ENCODE measurements around the gene ATP5MG.
"Not testable (repeated sequence)": the region's sequence is repeated elsewhere in the genome, so short reads cannot be mapped to it uniquely, and the experiment has no call there.

ATP5MG gene

DNA sequence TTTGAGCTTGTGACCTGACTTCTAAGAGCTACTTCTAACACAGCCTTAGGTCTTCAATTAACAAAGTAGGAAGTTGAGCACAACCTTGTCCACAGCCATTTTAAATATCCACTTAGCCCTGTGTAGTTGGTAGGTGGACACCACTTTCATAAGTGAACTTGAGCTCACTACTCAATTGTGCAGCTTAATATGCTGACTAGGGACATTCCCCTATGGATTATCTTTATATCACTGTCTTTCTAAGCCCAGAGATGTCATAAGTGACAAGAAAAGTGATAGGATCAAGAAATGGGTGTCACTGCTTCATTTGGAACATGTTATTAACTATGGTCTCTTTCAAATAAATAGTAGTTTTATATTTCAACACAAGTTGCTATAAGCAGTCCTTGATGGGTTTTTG is 4.0 kb upstream of the ATP5MG start:
- H3K4me2 ChIP-seq (ENCODE audit: low read depth, low read length) = no peak overlapping the region
- no peaks in the 10 kb centered on the region for H3K36me3 ChIP-seq (replicated peaks; ENCODE audit: insufficient read depth, low read length)
- no peaks in the 10 kb centered on the region for H3K9me3 ChIP-seq (replicated peaks; ENCODE audit: insufficient read depth, low read length)
- no peaks in the 10 kb centered on the region for H3K27me3 ChIP-seq (replicated peaks; ENCODE audit: insufficient read depth, low read length)
- no peak overlapping the region for H3K4me3 ChIP-seq (ENCODE audit: low read length)
- H4K20me1 ChIP-seq (ENCODE audit: insufficient read depth, low read length) = no peaks in the 10 kb centered on the region
- H3K9me2 ChIP-seq (replicated peaks; ENCODE audit: insufficient read depth, low read length) = no peaks in the 10 kb centered on the region
- no peak overlapping the region for H2AFZ ChIP-seq (ENCODE audit: low read length)
- peaks cover 25% of the 10 kb centered on the region for H3K79me2 ChIP-seq (ENCODE audit: low read length)
- peaks cover 46% of the 10 kb centered on the region for H3F3A ChIP-seq (ENCODE audit: insufficient read depth, low read length)
- no peak overlapping the region for H3K9ac ChIP-seq (ENCODE audit: low read length)
- peak overlapping the region; percentile 89; the same call in 1 of the 2 replicates for H3K27ac ChIP-seq (ENCODE audit: low read length)
- peaks cover 50% of the 10 kb centered on the region for H3K4me1 ChIP-seq (ENCODE audit: low read length)
- TF ChIP-seq CTCF (IDR thresholded peaks at IDR 0.05; ENCODE audit: low read length) (no peak), EZH2 (optimal IDR thresholded peaks at IDR 0.05; ENCODE audit: low read depth, low read length) (no peak), EZH2phosphoT487 (IDR thresholded peaks at IDR 0.05; ENCODE audit: low read length) (no peak)
- DNase-seq = no peak

GRCh38 chr11:118398791-118399559 is 2.4 kb upstream of the ATP5MG start:
- peaks cover 46% of the 10 kb centered on the region for H3F3A ChIP-seq (ENCODE audit: insufficient read depth, low read length)
- peak overlapping the region; percentile 89 for H3K27ac ChIP-seq (ENCODE audit: low read length)
- H3K4me1 ChIP-seq (ENCODE audit: low read length) = peaks cover 53% of the 10 kb centered on the region
- H4K20me1 ChIP-seq (ENCODE audit: insufficient read depth, low read length) = peaks cover 3% of the 10 kb centered on the region; the same call in 1 of the 2 replicates
- H3K9ac ChIP-seq (ENCODE audit: low read length) = peak overlapping the region; percentile 64
- peak overlapping the region; percentile 30 for H3K4me3 ChIP-seq (ENCODE audit: low read length)
- H3K4me2 ChIP-seq (ENCODE audit: low read depth, low read length) = peak overlapping the region; percentile 68
- H3K36me3 ChIP-seq (replicated peaks; ENCODE audit: insufficient read depth, low read length) = no peaks in the 10 kb centered on the region
- DNase-seq = peak; percentile 83
- H3K9me3 ChIP-seq (replicated peaks; ENCODE audit: insufficient read depth, low read length) = no peaks in the 10 kb centered on the region
- TF ChIP-seq EZH2phosphoT487 (IDR thresholded peaks at IDR 0.05; ENCODE audit: low read length) (no peak), EZH2 (optimal IDR thresholded peaks at IDR 0.05; ENCODE audit: low read depth, low read length) (no peak), CTCF (IDR thresholded peaks at IDR 0.05; ENCODE audit: low read length) (no peak)
- H2AFZ ChIP-seq (ENCODE audit: low read length) = 0 out of 2 replicates have a peak overlapping the region, but pooled peaks have one; percentile 3
- no peaks in the 10 kb centered on the region for H3K9me2 ChIP-seq (replicated peaks; ENCODE audit: insufficient read depth, low read length)
- H3K79me2 ChIP-seq (ENCODE audit: low read length) = peaks cover 40% of the 10 kb centered on the region
- H3K27me3 ChIP-seq (replicated peaks; ENCODE audit: insufficient read depth, low read length) = no peaks in the 10 kb centered on the region

- H3K9me2 ChIP-seq (replicated peaks; ENCODE audit: insufficient read depth, low read length) = no peaks in the 10 kb centered on the region
- peak overlapping the region; percentile 81 for H3K4me2 ChIP-seq (ENCODE audit: low read depth, low read length)
- TF ChIP-seq CTCF (IDR thresholded peaks at IDR 0.05; ENCODE audit: low read length) (peak; percentile 12; the same call in 1 of the 2 replicates), EZH2 (optimal IDR thresholded peaks at IDR 0.05; ENCODE audit: low read depth, low read length) (no peak)
- peaks cover 36% of the 10 kb centered on the region for H3K4me1 ChIP-seq (ENCODE audit: low read length)
- no peaks in the 10 kb centered on the region for H3K27me3 ChIP-seq (replicated peaks; ENCODE audit: insufficient read depth, low read length)
- peak overlapping the region; percentile 100 for H3K4me3 ChIP-seq (ENCODE audit: low read length)
- H3F3A ChIP-seq (ENCODE audit: insufficient read depth, low read length) = peaks cover 32% of the 10 kb centered on the region
- 0 out of 2 replicates have a peak, but pooled peaks cover 3% of the 10 kb centered on the region for H3K36me3 ChIP-seq (replicated peaks; ENCODE audit: insufficient read depth, low read length)
- peak overlapping the region; percentile 76 for H2AFZ ChIP-seq (ENCODE audit: low read length)
- peaks cover 70% of the 10 kb centered on the region for H3K79me2 ChIP-seq (ENCODE audit: low read length)
- peaks cover 19% of the 10 kb centered on the region; the same call in 1 of the 2 replicates for H4K20me1 ChIP-seq (ENCODE audit: insufficient read depth, low read length)
- DNase-seq = no peak
- peak overlapping the region; percentile 96 for H3K9ac ChIP-seq (ENCODE audit: low read length)
- no peaks in the 10 kb centered on the region for H3K9me3 ChIP-seq (replicated peaks; ENCODE audit: insufficient read depth, low read length)
- H3K27ac ChIP-seq (ENCODE audit: low read length) = peak overlapping the region; percentile 89
These were observed 629 bp downstream of the ATP5MG start for GRCh38 chr11:118401880-118402590.

- H3K9ac ChIP-seq (ENCODE audit: low read length) = peak overlapping the region; percentile 96
- H4K20me1 ChIP-seq (ENCODE audit: insufficient read depth, low read length) = peaks cover 19% of the 10 kb centered on the region; the same call in 1 of the 2 replicates
- H3K79me2 ChIP-seq (ENCODE audit: low read length) = peaks cover 76% of the 10 kb centered on the region
- not testable (repeated sequence) for H3K27me3 ChIP-seq (replicated peaks; ENCODE audit: insufficient read depth, low read length); H3K9me3 ChIP-seq (replicated peaks; ENCODE audit: insufficient read depth, low read length); H3K36me3 ChIP-seq (replicated peaks; ENCODE audit: insufficient read depth, low read length); H2AFZ ChIP-seq (ENCODE audit: low read length); H3K27ac ChIP-seq (ENCODE audit: low read length); H3K9me2 ChIP-seq (replicated peaks; ENCODE audit: insufficient read depth, low read length); DNase-seq
- peak overlapping the region; percentile 100 for H3K4me3 ChIP-seq (ENCODE audit: low read length)
- peaks cover 31% of the 10 kb centered on the region for H3K4me1 ChIP-seq (ENCODE audit: low read length)
- H3K4me2 ChIP-seq (ENCODE audit: low read depth, low read length) = peak overlapping the region; percentile 81
- peaks cover 32% of the 10 kb centered on the region for H3F3A ChIP-seq (ENCODE audit: insufficient read depth, low read length)
These were observed 1.2 kb downstream of the ATP5MG start for GRCh38 chr11:118402594-118402993.

All from MM.1S (cell line).